HepG2 (cell line): ENCODE measurements around the gene TMEM63B. TPM values are rescaled to one million over a fixed set of nuclear protein-coding genes. Genes with fewer than 3 reads are reported as not detected.

Source experiments
- FOXO4 ChIP-seq: sonication (generic); formaldehyde crosslinking; conservative IDR thresholded peaks from 2 replicates; pipeline ENCODE4 v1.8.1; 2023; ENCODE audit warnings: missing genetic modification reagents
- HNRNPK ChIP-seq: fragments of 200-400 bp; formaldehyde crosslinking; IDR thresholded peaks from 2 replicates; pipeline ENCODE4 v1.6.1; 2018; ENCODE audit warnings: low read length, low read depth, moderate library complexity, mild to moderate bottlenecking; ENCODE audit not compliant: poor library complexity, severe bottlenecking
- KLF11 ChIP-seq: IDR thresholded peaks from 2 replicates; pipeline ENCODE4 v1.6.1; 2016; ENCODE audit warnings: missing compliant biosample characterization
- NR2C2 ChIP-seq: sonication (generic); formaldehyde crosslinking; IDR thresholded peaks from 2 replicates; pipeline ENCODE4 v1.4.0; 2020; ENCODE audit warnings: missing genetic modification reagents, mild to moderate bottlenecking, moderate library complexity, borderline replicate concordance
- NR3C1 ChIP-seq: sonication (generic); formaldehyde crosslinking; IDR thresholded peaks from 2 replicates; pipeline ENCODE4 v1.4.0; 2020; ENCODE audit warnings: missing genetic modification reagents
- NRL ChIP-seq: sonication (generic); formaldehyde crosslinking; IDR thresholded peaks from 2 replicates; pipeline ENCODE4 v1.5.0; 2020; ENCODE audit warnings: missing genetic modification reagents, mild to moderate bottlenecking, moderate library complexity, borderline replicate concordance
- RFX5 ChIP-seq: IDR thresholded peaks from 2 replicates; pipeline ENCODE4 v1.6.1; 2011; ENCODE audit warnings: low read depth, low read length, improper control_type of control experiment
- RNF219 ChIP-seq: sonication (generic); formaldehyde crosslinking; IDR thresholded peaks from 2 replicates; pipeline ENCODE4 v1.5.0; 2020; ENCODE audit warnings: mild to moderate bottlenecking, missing genetic modification reagents
- SALL1 ChIP-seq: sonication (generic); formaldehyde crosslinking; IDR thresholded peaks from 2 replicates; pipeline ENCODE4 v1.8.0; 2022; ENCODE audit warnings: mild to moderate bottlenecking, missing genetic modification reagents
- TEAD3 ChIP-seq: optimal IDR thresholded peaks from 2 replicates; pipeline ENCODE3; 2016; ENCODE audit warnings: borderline replicate concordance
- UBTF ChIP-seq: sonication (generic); formaldehyde crosslinking; IDR thresholded peaks from 2 replicates; pipeline ENCODE4 v1.4.0; 2020; ENCODE audit warnings: mild to moderate bottlenecking, missing genetic modification reagents
- ZFX ChIP-seq: sonication (generic); formaldehyde crosslinking; IDR thresholded peaks from 2 replicates; pipeline ENCODE4 v1.4.0; 2020; ENCODE audit warnings: mild to moderate bottlenecking, low read depth, missing genetic modification reagents, moderate library complexity
- ZNF230 ChIP-seq: sonication (generic); formaldehyde crosslinking; IDR thresholded peaks from 2 replicates; pipeline ENCODE4 v1.4.0; 2020; ENCODE audit warnings: mild to moderate bottlenecking, missing genetic modification reagents
- ZNF510 ChIP-seq: sonication (generic); formaldehyde crosslinking; IDR thresholded peaks from 2 replicates; pipeline ENCODE4 v1.4.0; 2020; ENCODE audit warnings: low read depth, mild to moderate bottlenecking, missing genetic modification reagents
- ZNF614 ChIP-seq: IDR thresholded peaks from 2 replicates; pipeline ENCODE4 v1.6.1; 2018; ENCODE audit warnings: missing biosample characterization, missing genetic modification reagents, inconsistent platforms, borderline replicate concordance
- ZNF703 ChIP-seq: sonication (generic); formaldehyde crosslinking; IDR thresholded peaks from 2 replicates; pipeline ENCODE4 v1.5.1; 2020; ENCODE audit warnings: missing genetic modification reagents, mild to moderate bottlenecking, moderate library complexity, borderline replicate concordance
- ZNF839 ChIP-seq: sonication (generic); formaldehyde crosslinking; IDR thresholded peaks from 2 replicates; pipeline ENCODE4 v1.4.0; 2020; ENCODE audit warnings: missing genetic modification reagents, mild to moderate bottlenecking, borderline replicate concordance
- polyA plus RNA-seq, 8 experiments: library from polyadenylated mRNA; depleted of rRNA in 3 of 8; stranded (reverse) in 7 of 8; unstranded in 1 of 8; fragments of >200 nt; fragmentation: Illumina TruSeq in 4 of 8; extraction: Trizol in 4 of 8; gene quantifications; 2 replicates each; pipeline versions ENCODE4 v1.2.1 to v1.2.3, GENCODE V29; 2011 to 2016; ENCODE audit warnings: low read depth in 4 of 8, missing spikeins in 1 of 8, mixed read lengths in 1 of 8; ENCODE audit not compliant: insufficient read depth in 1 of 8
- total RNA-seq, 5 experiments: library from RNA; depleted of rRNA; stranded (reverse); fragments of >200 nt; fragmentation: Illumina TruSeq; extraction: Trizol; gene quantifications; 2 replicates each; pipeline ENCODE4 v1.2.3, GENCODE V29; 2016; ENCODE audit warnings: low read depth in 1 of 5
- TF ChIP-seq, protein P1 (sequence below): sonication (generic); formaldehyde crosslinking; IDR thresholded peaks from 2 replicates; pipeline ENCODE4 v1.4.0; 2020; ENCODE audit warnings: missing genetic modification reagents, borderline replicate concordance
- TF ChIP-seq, protein P2 (sequence below): IDR thresholded peaks from 2 replicates; pipeline ENCODE4 v1.6.1; 2016; ENCODE audit warnings: low read depth

Gene TMEM63B
- total and polyA plus RNA-seq, 2 of the 13 experiments (the other 11 are each of a cell fraction or from before 2014, with no cell fraction given), result 27.4 to 75.8 TPM

GRCh38 chr6:44111434-44112417 is 15.6 kb upstream of the TMEM63B start (continued):
- TF ChIP-seq, protein P1, sequence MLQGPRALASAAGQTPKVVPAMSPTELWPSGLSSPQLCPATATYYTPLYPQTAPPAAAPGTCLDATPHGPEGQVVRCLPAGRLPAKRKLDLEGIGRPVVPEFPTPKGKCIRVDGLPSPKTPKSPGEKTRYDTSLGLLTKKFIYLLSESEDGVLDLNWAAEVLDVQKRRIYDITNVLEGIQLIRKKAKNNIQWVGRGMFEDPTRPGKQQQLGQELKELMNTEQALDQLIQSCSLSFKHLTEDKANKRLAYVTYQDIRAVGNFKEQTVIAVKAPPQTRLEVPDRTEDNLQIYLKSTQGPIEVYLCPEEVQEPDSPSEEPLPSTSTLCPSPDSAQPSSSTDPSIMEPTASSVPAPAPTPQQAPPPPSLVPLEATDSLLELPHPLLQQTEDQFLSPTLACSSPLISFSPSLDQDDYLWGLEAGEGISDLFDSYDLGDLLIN (CRISPR knock-in tag), result no peak
- TF ChIP-seq NR2C2 (peak; percentile 63; the same call in 1 of the 2 replicates), NR3C1 (no peak), ZNF703 (CRISPR knock-in tag) (no peak), ZNF230 (0 out of 2 replicates have a peak, but pooled peaks have one; percentile 39), ZNF614 (CRISPR knock-in tag) (peak; percentile 86; the same call in 1 of the 2 replicates), ZNF839 (CRISPR knock-in tag) (no peak), RNF219 (CRISPR knock-in tag) (peak; percentile 87; the same call in 1 of the 2 replicates), RFX5 (no peak), SALL1 (CRISPR knock-in tag) (peak; percentile 89), ZFX (CRISPR knock-in tag) (peak; percentile 39; the same call in 1 of the 2 replicates), TEAD3 (CRISPR knock-in tag) (peak; percentile 62), ZNF510 (CRISPR knock-in tag) (0 out of 2 replicates have a peak, but pooled peaks have one; percentile 32), NRL (CRISPR knock-in tag) (no peak), FOXO4 (CRISPR knock-in tag) (no peak), UBTF (CRISPR knock-in tag) (peak; percentile 50), HNRNPK (no peak), KLF11 (no peak)
- TF ChIP-seq, protein P2, sequence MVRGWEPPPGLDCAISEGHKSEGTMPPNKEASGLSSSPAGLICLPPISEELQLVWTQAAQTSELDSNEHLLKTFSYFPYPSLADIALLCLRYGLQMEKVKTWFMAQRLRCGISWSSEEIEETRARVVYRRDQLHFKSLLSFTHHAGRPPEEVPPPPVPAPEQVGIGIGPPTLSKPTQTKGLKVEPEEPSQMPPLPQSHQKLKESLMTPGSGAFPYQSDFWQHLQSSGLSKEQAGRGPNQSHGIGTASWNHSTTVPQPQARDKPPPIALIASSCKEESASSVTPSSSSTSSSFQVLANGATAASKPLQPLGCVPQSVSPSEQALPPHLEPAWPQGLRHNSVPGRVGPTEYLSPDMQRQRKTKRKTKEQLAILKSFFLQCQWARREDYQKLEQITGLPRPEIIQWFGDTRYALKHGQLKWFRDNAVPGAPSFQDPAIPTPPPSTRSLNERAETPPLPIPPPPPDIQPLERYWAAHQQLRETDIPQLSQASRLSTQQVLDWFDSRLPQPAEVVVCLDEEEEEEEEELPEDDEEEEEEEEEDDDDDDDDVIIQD, result peak; percentile 77; the same call in 1 of the 2 replicates
